B cell (primary cell): ENCODE measurements around the gene ACOT9. TPM values are rescaled to one million over a fixed set of nuclear protein-coding genes. Genes with fewer than 3 reads are reported as not detected.

ENCODE experiments used
- ATAC-seq: fragments of 200-7000 bp; cut with Tn5 transposase; one replicate; pipeline ENCODE4 v1.10.0; 2021; ENCODE audit warnings: low read depth, mild to moderate bottlenecking, moderate number of reproducible peaks, moderate library complexity
- CTCF ChIA-PET: fragments of 350-600 bp; sonication (Branson Sonifier 250); formaldehyde crosslinking; loops from one replicate; lab custom pipeline; 2021; ENCODE audit warnings: antibody characterized with exemption, inconsistent platforms; lab: Charles Lee
- POLR2A ChIA-PET: fragments of 350-600 bp; sonication (Branson Sonifier 250); formaldehyde crosslinking; loops from one replicate; lab custom pipeline; 2021; ENCODE audit warnings: antibody characterized with exemption; lab: Charles Lee
- DNase-seq: peaks from one replicate; pipeline ENCODE4 v3.0.0; 2013
- H2AFZ ChIP-seq: 2 replicates; pipeline ENCODE4 v1.6.1; 2012; ENCODE audit warnings: mild to moderate bottlenecking, low read depth, low read length; ENCODE audit not compliant: insufficient read depth, poor library complexity, severe bottlenecking
- H3K27ac ChIP-seq, 2 donors: 1 replicate in 1 of 2; 2 replicates in 1 of 2; pipeline ENCODE4 v1.5.1; 2012 to 2013; ENCODE audit warnings: low read length in 2 of 2, mild to moderate bottlenecking in 2 of 2, moderate library complexity in 1 of 2
- H3K27me3 ChIP-seq, 4 experiments: fragments of 200-600 bp in 1 of 4; sonication (generic) in 1 of 4; replicated peaks in 1 of 4; 1 replicate in 2 of 4; 2 replicates in 2 of 4; pipeline versions ENCODE4 v1.6.1 to v1.7.0; 2013 to 2016; ENCODE audit warnings: low read length in 3 of 4, mild to moderate bottlenecking in 2 of 4, mixed read lengths in 1 of 4, moderate library complexity in 1 of 4; ENCODE audit not compliant: insufficient read depth in 4 of 4, control insufficient read depth in 3 of 4; ENCODE audit errors: control extremely low read depth in 1 of 4
- H3K36me3 ChIP-seq, 2 experiments: replicated peaks in 1 of 2; 1 replicate in 1 of 2; 2 replicates in 1 of 2; pipeline versions ENCODE4 v1.6.1 to v1.7.1; 2013; ENCODE audit warnings: low read length in 1 of 2; ENCODE audit not compliant: insufficient read depth in 2 of 2, control insufficient read depth in 1 of 2; ENCODE audit errors: control extremely low read depth in 1 of 2, extremely low read depth in 1 of 2
- H3K4me1 ChIP-seq, 2 donors: fragments of 200-600 bp in 1 of 2; sonication (generic) in 1 of 2; 1 replicate in 1 of 2; 2 replicates in 1 of 2; pipeline versions ENCODE4 v1.5.1 to v1.6.1; 2013 to 2017; ENCODE audit warnings: low read length in 2 of 2; ENCODE audit not compliant: control insufficient read depth in 2 of 2, insufficient read depth in 2 of 2
- H3K4me2 ChIP-seq: replicated peaks from 2 replicates; pipeline ENCODE3; 2012; ENCODE audit warnings: mild to moderate bottlenecking, low read depth, low read length; ENCODE audit not compliant: poor library complexity, severe bottlenecking
- H3K4me3 ChIP-seq, 5 experiments: fragments of 200-600 bp in 1 of 5; sonication (generic) in 1 of 5; 1 replicate in 3 of 5; 2 replicates in 2 of 5; pipeline versions ENCODE4 v1.5.1 to v1.7.0; 2011 to 2016; ENCODE audit warnings: low read length in 4 of 5, mild to moderate bottlenecking in 4 of 5, low read depth in 2 of 5, control low read depth in 1 of 5, moderate library complexity in 1 of 5; ENCODE audit not compliant: insufficient read depth in 1 of 5; ENCODE audit errors: control extremely low read depth in 1 of 5, extremely low read depth in 1 of 5
- H3K79me2 ChIP-seq: fragments of 200-600 bp; sonication (generic); one replicate; pipeline ENCODE4 v1.6.0; 2016; ENCODE audit warnings: low read length; ENCODE audit not compliant: control insufficient read depth, insufficient read depth
- H3K9ac ChIP-seq: fragments of 200-600 bp; sonication (generic); 2 replicates; pipeline ENCODE4 v1.6.1; 2017; ENCODE audit warnings: mild to moderate bottlenecking, low read length, moderate library complexity
- H3K9me3 ChIP-seq, 3 donors: one replicate each; pipeline versions ENCODE4 v1.6.1 to v1.7.1; 2013; ENCODE audit warnings: low read length in 2 of 3; ENCODE audit not compliant: control insufficient read depth in 2 of 3, insufficient read depth in 1 of 3; ENCODE audit errors: control extremely low read depth in 1 of 3
- H4K20me1 ChIP-seq: 2 replicates; pipeline ENCODE4 v1.6.0; 2012; ENCODE audit warnings: mild to moderate bottlenecking, low read length; ENCODE audit not compliant: insufficient read depth, control insufficient read depth, poor library complexity, severe bottlenecking
- H3K27ac Mint-ChIP-seq: one replicate; pipeline ENCODE4 v1.8.0; 2021; ENCODE audit warnings: mixed read lengths
- H3K27me3 Mint-ChIP-seq: one replicate; pipeline ENCODE4 v1.8.0; 2021; ENCODE audit warnings: mixed read lengths
- H3K4me1 Mint-ChIP-seq: one replicate; pipeline ENCODE4 v1.8.0; 2021; ENCODE audit warnings: mixed read lengths
- H3K4me3 Mint-ChIP-seq: one replicate; pipeline ENCODE4 v1.8.0; 2021; ENCODE audit warnings: mixed read lengths
- H3K9me3 Mint-ChIP-seq: one replicate; pipeline ENCODE4 v1.8.0; 2022; ENCODE audit warnings: mixed read lengths; ENCODE audit not compliant: insufficient read depth
- CTCF ChIP-seq: fragments of 200-600 bp; IDR thresholded peaks from one replicate; pipeline ENCODE4 v1.8.0; 2022; ENCODE audit warnings: antibody characterized with exemption, mild to moderate bottlenecking
- EZH2 ChIP-seq: IDR thresholded peaks from 2 replicates; pipeline ENCODE4 v1.6.1; 2012; ENCODE audit warnings: borderline replicate concordance, low read depth, mild to moderate bottlenecking, moderate library complexity, low read length; ENCODE audit not compliant: insufficient read depth, poor library complexity, severe bottlenecking
- WGBS: methylation state at CpG from one replicate; pipeline ENCODE4 v1.1.5; 2013; ENCODE audit warnings: missing lambda C conversion rate; ENCODE audit not compliant: insufficient coverage; 5-methylcytosine and 5-hydroxymethylcytosine counted together
- intact Hi-C: fragments of 100-400 bp; cut with micrococcal nuclease; formaldehyde crosslinking; loops from one replicate; pipeline ENCODE4 v1.10.0; 2022
- polyA plus RNA-seq: library from polyadenylated mRNA; depleted of rRNA; stranded (reverse); fragments of >200 nt; gene quantifications from 2 replicates; pipeline ENCODE4 v1.2.3, GENCODE V29; 2012
- total RNA-seq, 2 donors: library from RNA; stranded (reverse); fragments of 120-200 nt in 1 of 2; gene quantifications; 1 replicate in 1 of 2; 2 replicates in 1 of 2; pipeline versions ENCODE4 v1.2.3 to v1.2.4, GENCODE V29; 2013 to 2022

Gene ACOT9
- total and polyA plus RNA-seq, 2 donors (not counting 1 experiment from before 2014, with no cell fraction given): 23.9 to 31.3 TPM

- no peak overlapping the region for H2AFZ ChIP-seq
Observed at GRCh38 chrX:23789386-23790154, 46.5 kb upstream of the ACOT9 start.

More at GRCh38 chrX:23789386-23790154, 46.5 kb upstream of the ACOT9 start:
- Histone ChIP-seq H3K27ac (no peak overlapping the region), H4K20me1 (no peaks in the 10 kb centered on the region), H3K79me2 (peaks cover 5% of the 10 kb centered on the region), H3K9me3 (no peaks in the 10 kb centered on the region), H3K9ac (no peak overlapping the region), H3K4me3 (no peak overlapping the region), H3K4me1 (peaks cover 8% of the 10 kb centered on the region in 2 donors), H3K4me2 (no peak overlapping the region), H3K27me3 (no peaks in the 10 kb centered on the region), H3K36me3 (peaks cover 0 to 9% of the 10 kb centered on the region in 2 experiments)
- Mint-ChIP-seq H3K4me1 (peaks cover 13% of the 10 kb centered on the region), H3K27me3 (no peaks in the 10 kb centered on the region), H3K9me3 (no peaks in the 10 kb centered on the region), H3K27ac (no peak overlapping the region), H3K4me3 (no peak overlapping the region)
- ATAC-seq: no peak
- ChIA-PET POLR2A (no interaction called here), CTCF (no interaction called here)
- no peak for DNase-seq
- TF ChIP-seq EZH2 (no peak), CTCF (no peak)
- 100% methylated on average over 1 of the region's 8 CpGs for WGBS
- intact Hi-C loops: no loop called here
